IMR-90 (cell line): ENCODE data around the gene FOXI3. TPM values are rescaled to one million over a fixed set of nuclear protein-coding genes. Genes with fewer than 3 reads are reported as not detected.

ENCODE experiments used
- ATAC-seq: fragments of 200-7000 bp; cut with Tn5 transposase; 2 replicates; pipeline ENCODE4 v1.9.1; 2020; ENCODE audit warnings: low read depth, mild to moderate bottlenecking, moderate library complexity
- BruUV-seq: library from RNA; stranded (reverse); fragments of 400-500 nt; replicated peaks from 2 replicates; lab custom pipeline; 2021; lab: Mats Ljungman, UMichigan
- CTCF ChIA-PET: fragments of 300-600 bp; formaldehyde crosslinking; extraction: SDS; loops from one replicate; lab custom pipeline; 2021; ENCODE audit warnings: antibody characterized with exemption; lab: Yijun Ruan, JAX
- POLR2A ChIA-PET: fragments of 300-600 bp; sonication (Branson Sonifier 250); formaldehyde crosslinking; loops from one replicate; lab custom pipeline; 2022; ENCODE audit warnings: antibody characterized with exemption; ENCODE audit not compliant: unreplicated experiment; lab: Charles Lee
- DNase-seq: peaks from one replicate; pipeline ENCODE4 v3.0.0; 2013
- H2AFZ ChIP-seq: replicated peaks from 2 replicates; pipeline ENCODE3; 2013; ENCODE audit warnings: low read length, mild to moderate bottlenecking; ENCODE audit not compliant: poor library complexity
- H2AK5ac ChIP-seq: 2 replicates; pipeline ENCODE4 v1.6.1; 2013; ENCODE audit warnings: low read depth, low read length, inconsistent platforms
- H2AK9ac ChIP-seq: replicated peaks from 2 replicates; pipeline ENCODE3; 2013; ENCODE audit warnings: mild to moderate bottlenecking, low read depth, low read length, moderate library complexity; ENCODE audit not compliant: poor library complexity
- H2BK120ac ChIP-seq: 2 replicates; pipeline ENCODE4 v1.6.1; 2013; ENCODE audit warnings: low read depth, low read length, inconsistent platforms
- H2BK15ac ChIP-seq: 3 replicates; pipeline ENCODE4 v1.6.1; 2013; ENCODE audit warnings: low read depth, low read length, inconsistent platforms
- H2BK20ac ChIP-seq: 2 replicates; pipeline ENCODE4 v1.6.1; 2013; ENCODE audit warnings: low read depth, mild to moderate bottlenecking, inconsistent platforms, low read length, moderate library complexity
- H2BK5ac ChIP-seq: 2 replicates; pipeline ENCODE4 v1.6.1; 2013; ENCODE audit warnings: mild to moderate bottlenecking, low read depth, low read length, inconsistent platforms; ENCODE audit not compliant: poor library complexity, severe bottlenecking
- H3K14ac ChIP-seq: replicated peaks from 2 replicates; pipeline ENCODE4 v1.6.1; 2013; ENCODE audit warnings: low read depth, low read length, inconsistent platforms
- H3K18ac ChIP-seq: 2 replicates; pipeline ENCODE4 v1.6.1; 2013; ENCODE audit warnings: low read depth, low read length, control low read depth
- H3K23ac ChIP-seq: 2 replicates; pipeline ENCODE4 v1.6.1; 2013; ENCODE audit warnings: low read depth, low read length, inconsistent platforms
- H3K27ac ChIP-seq: 2 replicates; pipeline ENCODE4 v1.5.1; 2013; ENCODE audit warnings: mild to moderate bottlenecking, control low read depth, low read length; ENCODE audit not compliant: insufficient read depth
- H3K27me3 ChIP-seq: 2 replicates; pipeline ENCODE4 v1.6.1; 2013; ENCODE audit warnings: low read length; ENCODE audit not compliant: control insufficient read depth, insufficient read depth
- H3K36me3 ChIP-seq: 2 replicates; pipeline ENCODE4 v1.6.1; 2013; ENCODE audit warnings: low read length, mixed read lengths; ENCODE audit not compliant: control insufficient read depth, insufficient read depth
- H3K4ac ChIP-seq: 2 replicates; pipeline ENCODE4 v1.6.1; 2013; ENCODE audit warnings: low read depth, low read length, inconsistent platforms
- H3K4me1 ChIP-seq: 2 replicates; pipeline ENCODE4 v1.6.1; 2013; ENCODE audit warnings: low read length, mixed read lengths; ENCODE audit not compliant: control insufficient read depth, insufficient read depth
- H3K4me2 ChIP-seq: 2 replicates; pipeline ENCODE4 v1.6.1; 2013; ENCODE audit warnings: low read depth, mild to moderate bottlenecking, control low read depth, low read length, moderate library complexity
- H3K4me3 ChIP-seq: 2 replicates; pipeline ENCODE4 v1.5.1; 2013; ENCODE audit warnings: low read depth, mild to moderate bottlenecking, control low read depth, low read length, moderate library complexity; ENCODE audit not compliant: insufficient read depth
- H3K56ac ChIP-seq: 2 replicates; pipeline ENCODE4 v1.6.1; 2013; ENCODE audit warnings: low read length, inconsistent platforms; ENCODE audit not compliant: insufficient read depth; ENCODE audit errors: extremely low read depth
- H3K79me1 ChIP-seq, 2 experiments: 2 replicates each; pipeline ENCODE4 v1.6.1; 2013; ENCODE audit warnings: low read length in 2 of 2, inconsistent platforms in 1 of 2, low read depth in 1 of 2
- H3K9ac ChIP-seq: 2 replicates; pipeline ENCODE4 v1.6.1; 2013; ENCODE audit warnings: low read depth, low read length, control low read depth
- H3K9me1 ChIP-seq: 2 replicates; pipeline ENCODE4 v1.6.1; 2013; ENCODE audit warnings: low read length, inconsistent platforms; ENCODE audit not compliant: insufficient read depth
- H3K9me3 ChIP-seq: 2 replicates; pipeline ENCODE4 v1.6.1; 2013; ENCODE audit warnings: low read length; ENCODE audit not compliant: control insufficient read depth, insufficient read depth
- H4K20me1 ChIP-seq: 2 replicates; pipeline ENCODE4 v1.6.1; 2013; ENCODE audit warnings: low read length, inconsistent platforms; ENCODE audit not compliant: insufficient read depth
- H4K5ac ChIP-seq: 2 replicates; pipeline ENCODE4 v1.6.1; 2013; ENCODE audit warnings: mild to moderate bottlenecking, low read depth, low read length, control low read depth
- H4K8ac ChIP-seq, 2 experiments: 2 replicates each; pipeline ENCODE4 v1.6.1; 2013; ENCODE audit warnings: low read depth in 2 of 2, low read length in 2 of 2, control low read depth in 1 of 2, inconsistent platforms in 1 of 2
- H4K91ac ChIP-seq: 2 replicates; pipeline ENCODE4 v1.6.1; 2013; ENCODE audit warnings: low read depth, low read length, inconsistent platforms; ENCODE audit not compliant: insufficient read depth
- CHD1 ChIP-seq: IDR thresholded peaks from 2 replicates; pipeline ENCODE4 v1.6.1; 2012; ENCODE audit warnings: low read depth, low read length, improper control_type of control experiment
- FOS ChIP-seq: fragments of 150-350 bp; IDR thresholded peaks from 2 replicates; pipeline ENCODE4 v1.6.1; 2016; ENCODE audit warnings: low read depth, low read length
- MAZ ChIP-seq: IDR thresholded peaks from 2 replicates; pipeline ENCODE4 v1.6.1; 2012; ENCODE audit warnings: low read depth, mild to moderate bottlenecking, low read length, improper control_type of control experiment, moderate library complexity, borderline replicate concordance
- POLR2A ChIP-seq: IDR thresholded peaks from 2 replicates; pipeline ENCODE4 v1.6.1; 2012; ENCODE audit warnings: mild to moderate bottlenecking, low read depth, low read length
- RAD21 ChIP-seq: IDR thresholded peaks from 2 replicates; pipeline ENCODE4 v1.6.1; 2012; ENCODE audit warnings: low read length, improper control_type of control experiment
- RCOR1 ChIP-seq: IDR thresholded peaks from 2 replicates; pipeline ENCODE4 v1.6.1; 2012; ENCODE audit warnings: mild to moderate bottlenecking, low read length, improper control_type of control experiment; ENCODE audit not compliant: insufficient replicate concordance
- RFX5 ChIP-seq: IDR thresholded peaks from 2 replicates; pipeline ENCODE4 v1.8.0; 2012; ENCODE audit warnings: low read depth, mild to moderate bottlenecking, low read length, moderate library complexity
- WGBS, 2 experiments: methylation state at CpG; one replicate each; pipeline versions ENCODE4 v1.1.5 to v1.1.7; 2013; ENCODE audit warnings: missing lambda C conversion rate in 2 of 2; ENCODE audit not compliant: insufficient read length in 1 of 2; ENCODE audit errors: extremely low coverage in 2 of 2; 5-methylcytosine and 5-hydroxymethylcytosine counted together
- dilution Hi-C: fragments of 300-500 bp; cut with HindIII; formaldehyde crosslinking; loops from one replicate; pipeline ENCODE4 v1.14.3; 2018; ENCODE audit warnings: low sequenced_read_pairs; ENCODE audit not compliant: unreplicated experiment
- in situ Hi-C: fragments of 300-500 bp; cut with MboI; formaldehyde crosslinking; loops from 3 replicates; pipeline ENCODE4 v1.14.3; 2019; ENCODE audit warnings: low sequenced_read_pairs, inconsistent platforms, mixed read lengths
- intact Hi-C: fragments of 100-400 bp; cut with micrococcal nuclease; formaldehyde crosslinking; loops from 2 replicates; pipeline ENCODE4 v1.10.0; 2022
- polyA plus RNA-seq, 3 experiments: library from polyadenylated mRNA; depleted of rRNA; stranded (reverse); fragments of >200 nt; gene quantifications; 2 replicates each; pipeline ENCODE4 v1.2.3, GENCODE V29; 2012; ENCODE audit warnings: low replicate concordance in 1 of 3
- total RNA-seq: library from RNA; depleted of rRNA; stranded (reverse); fragments of >200 nt; gene quantifications from 2 replicates; pipeline ENCODE4 v1.2.3, GENCODE V29; 2012

The FOXI3 gene
- total and polyA plus RNA-seq, 2 of the 4 experiments (the other 2 are of a cell fraction): not detected

- TF ChIP-seq MAZ: no peak
- TF ChIP-seq CHD1: no peak
- no peak for TF ChIP-seq RFX5
- TF ChIP-seq RCOR1: no peak
Observed at GRCh38 chr2:88448248-88448647, 4.2 kb downstream of the FOXI3 start (continued).

- no peaks in the 10 kb centered on the region for H4K20me1 ChIP-seq
- H2AFZ ChIP-seq: no peak overlapping the region
- no peaks in the 10 kb centered on the region for H3K79me1 ChIP-seq
- H3K18ac ChIP-seq: no peak overlapping the region
- ATAC-seq (no peak), DNase-seq (no peak)
- H2BK120ac ChIP-seq: no peak overlapping the region
- H3K23ac ChIP-seq: no peak overlapping the region
- 50% methylated on average over 1 of the region's 4 CpGs; no CpG with 5 or more reads in 1 of the 2 experiments for WGBS, 2 experiments
- H3K9me3 ChIP-seq: no peaks in the 10 kb centered on the region
- no TSS peak for BruUV-seq
- H4K5ac ChIP-seq: no peak overlapping the region
- no peak overlapping the region for H3K4me2 ChIP-seq
- no peaks in the 10 kb centered on the region for H3K9me1 ChIP-seq
- H3K14ac ChIP-seq: no peak overlapping the region
- TF ChIP-seq RAD21: no peak
- no peak for TF ChIP-seq POLR2A
- no peak for TF ChIP-seq FOS
- in situ Hi-C loops: no loop called here
- intact Hi-C loops: no loop called here
- H2AK9ac ChIP-seq: no peak overlapping the region
- H4K8ac ChIP-seq: no peak overlapping the region
- H3K4me3 ChIP-seq: no peak overlapping the region
- H3K36me3 ChIP-seq: no peaks in the 10 kb centered on the region
- peaks cover 9% of the 10 kb centered on the region for H3K27me3 ChIP-seq
- no peak overlapping the region for H3K27ac ChIP-seq
- dilution Hi-C loops: no loop called here
- H3K4me1 ChIP-seq: no peaks in the 10 kb centered on the region
- H4K91ac ChIP-seq: no peak overlapping the region
- ChIA-PET POLR2A (no interaction called here), CTCF (no interaction called here)
- no peak overlapping the region for H2BK5ac ChIP-seq
- no peak overlapping the region for H2BK15ac ChIP-seq
- no peak overlapping the region for H2BK20ac ChIP-seq
- H2AK5ac ChIP-seq: no peak overlapping the region
- H3K9ac ChIP-seq: no peak overlapping the region
- no peak overlapping the region for H3K4ac ChIP-seq
- H3K56ac ChIP-seq: no peak overlapping the region
Observed at GRCh38 chr2:88443353-88443938, 9.0 kb downstream of the FOXI3 start.
